Adrenal gland (tissue), 12 donors: ENCODE measurements around the gene JPH3. TPM values are rescaled to one million over a fixed set of nuclear protein-coding genes. Genes with fewer than 3 reads are reported as not detected.

Experiments
- DNase-seq, 7 donors: peaks; one replicate each; pipeline ENCODE4 v3.0.0-alpha.2; 2019 to 2020
- H3K27ac ChIP-seq, 5 donors: fragments of 200-600 bp; sonication (generic) in 4 of 5; 1 replicate in 3 of 5; 2 replicates in 2 of 5; pipeline versions ENCODE4 v1.5.1 to v1.8.0; 2016 to 2020; ENCODE audit warnings: mild to moderate bottlenecking in 1 of 5
- H3K27me3 ChIP-seq: fragments of 200-600 bp; 2 replicates; pipeline ENCODE4 v1.8.0; 2021
- H3K36me3 ChIP-seq, 2 donors: fragments of 200-600 bp; replicated peaks in 1 of 2; 1 replicate in 1 of 2; 2 replicates in 1 of 2; pipeline versions ENCODE4 v1.5.1 to v1.8.0; 2018 to 2022
- H3K4me1 ChIP-seq, 2 donors: fragments of 200-600 bp; replicated peaks in 1 of 2; 1 replicate in 1 of 2; 2 replicates in 1 of 2; pipeline versions ENCODE4 v1.5.1 to v1.8.0; 2018 to 2021
- H3K4me3 ChIP-seq, 4 donors: fragments of 200-600 bp; sonication (generic) in 3 of 4; one replicate each; pipeline ENCODE4 v1.5.1; 2016 to 2018
- H3K9me3 ChIP-seq, 3 donors: fragments of 200-600 bp; sonication (generic) in 1 of 3; replicated peaks in 1 of 3; 1 replicate in 2 of 3; 2 replicates in 1 of 3; pipeline versions ENCODE4 v1.5.1 to v1.8.0; 2016 to 2021
- CTCF ChIP-seq, 6 experiments: fragments of 450-650 bp in 4 of 6; fragments of 200-600 bp in 2 of 6; sonication (generic) in 1 of 6; IDR thresholded peaks; 1 replicate in 5 of 6; 2 replicates in 1 of 6; pipeline versions ENCODE4 v1.5.1 to v1.8.0; 2016 to 2021; ENCODE audit warnings: antibody characterized with exemption in 6 of 6, mild to moderate bottlenecking in 2 of 6, moderate library complexity in 1 of 6
- POLR2A ChIP-seq, 2 donors: fragments of 450-650 bp; IDR thresholded peaks; one replicate each; pipeline ENCODE4 v1.6.1; 2017; ENCODE audit warnings: antibody characterized with exemption in 2 of 2, mild to moderate bottlenecking in 2 of 2, moderate library complexity in 1 of 2
- WGBS, 4 donors: extraction: QIAGEN DNeasy Blood & Tissue Kit in 2 of 4; methylation state at CpG; one replicate each; pipeline versions ENCODE4 v1.1.5 to v1.1.7; 2013 to 2017; 5-methylcytosine and 5-hydroxymethylcytosine counted together
- intact Hi-C, 2 donors: fragments of 100-400 bp; cut with DNase I; formaldehyde crosslinking; loops; one replicate each; pipeline versions ENCODE4 v1.14.1 to v1.15.0; 2022 to 2023
- polyA plus RNA-seq, 3 donors: library from polyadenylated mRNA; stranded (reverse); fragments of 200-250 nt in 2 of 3; fragments of 350-450 nt in 1 of 3; fragmentation: Illumina TruSeq in 1 of 3; extraction: RNeasy Lipid Tissue Mini Kit (QIAGEN cat#74804) in 1 of 3; gene quantifications; one replicate each; pipeline ENCODE4 v1.2.3, GENCODE V29; 2013 to 2014
- total RNA-seq, 9 donors: library from RNA; depleted of rRNA in 4 of 9; stranded (reverse); fragments of >200 nt in 4 of 9; fragments of 120-200 nt in 1 of 9; fragmentation: NEBNext Ultra II Directional in 1 of 9; extraction: Animal tissue kit (Norgen Biotek cat#: 25700) in 1 of 9; gene quantifications; one replicate each; pipeline versions ENCODE4 v1.1.0 to v1.2.4, GENCODE V29; 2013 to 2023
- donor health status: healthy with polysubstance abuse.
- donor health status: Bipolar disorder and iron deficiency.
- donor health status: DM: yes; HTN: yes; CAD: no.
- donor health status: DM: no; HTN: no; CAD: no.
- donor health status: DM: no; HTN: no; CAD: no.
- donor health status: DM: yes; HTN: yes; CAD: no.

The JPH3 gene
- total and polyA plus RNA-seq, 12 donors: 0.10 to 3.7 (median 0.71) TPM; not detected in 1

- peaks cover 0 to 19% of the 10 kb centered on the region in 2 donors for H3K36me3 ChIP-seq
- no peak for DNase-seq
- H3K4me3 ChIP-seq: no peak overlapping the region
- no peaks in the 10 kb centered on the region for H3K4me1 ChIP-seq
- no peak overlapping the region for H3K27ac ChIP-seq
- no peaks in the 10 kb centered on the region for H3K9me3 ChIP-seq
- TF ChIP-seq CTCF (IDR thresholded peaks at IDR 0.05) (no peak), POLR2A (IDR thresholded peaks at IDR 0.05) (no peak)
- 95 to 98% (median 96%) methylated on average over 7 to 16 of the region's 16 CpGs for WGBS, 4 donors
- intact Hi-C loops: no loop called here
- H3K27me3 ChIP-seq: no peaks in the 10 kb centered on the region
These were observed 125.0 kb downstream of the JPH3 start for GRCh38 chr16:87727346-87727745.

GRCh38 chr16:87728026-87728425, 125.7 kb downstream of the JPH3 start:
- TF ChIP-seq CTCF (IDR thresholded peaks at IDR 0.05) (no peak), POLR2A (IDR thresholded peaks at IDR 0.05) (no peak)
- WGBS, 4 donors: 87 to 91% (median 89%) methylated on average over 12 of the region's 12 CpGs
- H3K36me3 ChIP-seq: peaks cover 0 to 19% of the 10 kb centered on the region in 2 donors
- no peaks in the 10 kb centered on the region for H3K27me3 ChIP-seq
- H3K4me1 ChIP-seq: no peaks in the 10 kb centered on the region
- no peak for DNase-seq
- no peak overlapping the region for H3K27ac ChIP-seq
- no peaks in the 10 kb centered on the region for H3K9me3 ChIP-seq
- intact Hi-C loops: no loop called here
- H3K4me3 ChIP-seq: no peak overlapping the region

GRCh38 chr16:87729266-87729954, 127.1 kb downstream of the JPH3 start:
- H3K4me1 ChIP-seq: no peaks in the 10 kb centered on the region
- TF ChIP-seq CTCF (IDR thresholded peaks at IDR 0.05) (no peak), POLR2A (IDR thresholded peaks at IDR 0.05) (no peak)
- H3K36me3 ChIP-seq: peaks cover 0 to 19% of the 10 kb centered on the region in 2 donors
- intact Hi-C loops: no loop called here
- no peak overlapping the region for H3K4me3 ChIP-seq
- H3K27ac ChIP-seq: no peak overlapping the region
- H3K27me3 ChIP-seq: no peaks in the 10 kb centered on the region
- no peaks in the 10 kb centered on the region for H3K9me3 ChIP-seq
- no peak for DNase-seq
- 91 to 93% (median 92%) methylated on average over 17 of the region's 17 CpGs for WGBS, 4 donors

- no peaks in the 10 kb centered on the region for H3K4me1 ChIP-seq
- 95 to 99% (median 97%) methylated on average over 13 of the region's 13 CpGs for WGBS, 4 donors
- intact Hi-C loops: no loop called here
These were observed 129.3 kb downstream of the JPH3 start for GRCh38 chr16:87731607-87732006.

More at GRCh38 chr16:87731607-87732006, 129.3 kb downstream of the JPH3 start:
- H3K9me3 ChIP-seq: no peaks in the 10 kb centered on the region
- H3K4me3 ChIP-seq: no peak overlapping the region
- H3K27ac ChIP-seq: no peak overlapping the region
- TF ChIP-seq CTCF (IDR thresholded peaks at IDR 0.05) (no peak), POLR2A (IDR thresholded peaks at IDR 0.05) (no peak)
- H3K36me3 ChIP-seq: peaks cover 0 to 26% of the 10 kb centered on the region in 2 donors
- no peak for DNase-seq
- no peaks in the 10 kb centered on the region for H3K27me3 ChIP-seq
